MCF 10A (cell line): ENCODE results near the gene CEP170. TPM values are rescaled to one million over a fixed set of nuclear protein-coding genes. Genes with fewer than 3 reads are reported as not detected.

Experiments used
- BruUV-seq: library from RNA; stranded (reverse); fragments of 400-500 nt; replicated peaks from 2 replicates; lab custom pipeline; 2021; lab: Mats Ljungman, UMichigan
- CTCF ChIA-PET: fragments of 300-600 bp; sonication (Branson Sonifier 250); formaldehyde crosslinking; extraction: SDS; loops from one replicate; lab custom pipeline; 2021; ENCODE audit warnings: antibody characterized with exemption, inconsistent platforms; lab: Yijun Ruan, JAX
- POLR2A ChIA-PET: fragments of 300-600, 350-650 bp; sonication (Branson Sonifier 250); formaldehyde crosslinking; extraction: SDS; loops from one replicate; lab custom pipeline; 2020; ENCODE audit warnings: antibody characterized with exemption, inconsistent platforms; lab: Yijun Ruan, JAX
- DNase-seq: peaks from one replicate; pipeline ENCODE4 v3.0.0-alpha.2; 2018; ENCODE audit not compliant: unreplicated experiment
- H3K27ac Mint-ChIP-seq: one replicate; pipeline ENCODE4 v1.8.0; 2022; ENCODE audit warnings: mild to moderate bottlenecking, low read depth, mixed read lengths; ENCODE audit not compliant: unreplicated experiment
- H3K27me3 Mint-ChIP-seq: one replicate; pipeline ENCODE4 v1.8.0; 2022; ENCODE audit warnings: mixed read lengths; ENCODE audit not compliant: insufficient read depth, unreplicated experiment
- H3K36me3 Mint-ChIP-seq: one replicate; pipeline ENCODE4 v1.8.0; 2022; ENCODE audit warnings: mild to moderate bottlenecking, moderate library complexity, mixed read lengths; ENCODE audit not compliant: insufficient read depth, unreplicated experiment
- H3K4me1 Mint-ChIP-seq: one replicate; pipeline ENCODE4 v1.8.0; 2022; ENCODE audit warnings: mixed read lengths; ENCODE audit not compliant: insufficient read depth, unreplicated experiment
- H3K4me3 Mint-ChIP-seq: one replicate; pipeline ENCODE4 v1.8.0; 2022; ENCODE audit warnings: mild to moderate bottlenecking, moderate library complexity, mixed read lengths; ENCODE audit not compliant: unreplicated experiment
- H3K9me3 Mint-ChIP-seq: one replicate; pipeline ENCODE4 v1.8.0; 2022; ENCODE audit warnings: mixed read lengths; ENCODE audit not compliant: unreplicated experiment
- CTCF ChIP-seq: fragments of 200-600 bp; IDR thresholded peaks from one replicate; pipeline ENCODE4 v1.8.0; 2022; ENCODE audit warnings: antibody characterized with exemption, mild to moderate bottlenecking; ENCODE audit not compliant: unreplicated experiment
- intact Hi-C: fragments of 100-400 bp; cut with micrococcal nuclease; formaldehyde crosslinking; loops from 2 replicates; pipeline ENCODE4 v1.14.1; 2022
- total RNA-seq: library from RNA; stranded (reverse); gene quantifications from 2 replicates; pipeline ENCODE4 v1.2.3, GENCODE V29; 2022

Gene CEP170
- total RNA-seq, 1 experiment from 2014 or later, result 182 TPM

GRCh38 chr1:243267471-243267880 is 12.4 kb upstream of the CEP170 start:
- Mint-ChIP-seq H3K4me3 (peak overlapping the region; percentile 23), H3K4me1 (peaks cover 34% of the 10 kb centered on the region), H3K27ac (peak overlapping the region; percentile 50), H3K36me3 (peaks cover 34% of the 10 kb centered on the region), H3K9me3 (no peaks in the 10 kb centered on the region), H3K27me3 (no peaks in the 10 kb centered on the region)
- no peak for TF ChIP-seq CTCF
- CTCF ChIA-PET, result interaction anchor here (1.0 to 3.9 kb wide), 2 partner anchors 8 to 11 kb away, joined by 3 to 16 read pairs; partner anchors contain the start of gene SDCCAG8
- DNase-seq, result peak; percentile 87
- intact Hi-C loops, result no loop called here
- no TSS peak for BruUV-seq
- POLR2A ChIA-PET, result interaction anchor here (0.6 to 9.4 kb wide), 7 partner anchors 11 to 376 kb away, joined by 3 to 161 read pairs (median 7); partner anchors contain the start of genes CEP170 and SDCCAG8

- no peak overlapping the region for H3K4me3 Mint-ChIP-seq
- TF ChIP-seq CTCF, result no peak
Measured at GRCh38 chr1:243266231-243266630, 11.2 kb upstream of the CEP170 start.

GRCh38 chr1:243264717-243265116 is 9.6 kb upstream of the CEP170 start:
- no peaks in the 10 kb centered on the region for H3K27me3 Mint-ChIP-seq
- peak overlapping the region; percentile 60 for H3K27ac Mint-ChIP-seq
- intact Hi-C loops, result no loop called here
- ChIA-PET CTCF (interaction anchor here (0.5 to 3.9 kb wide), 4 partner anchors 8 to 30 kb away, joined by 3 to 16 read pairs (median 4); partner anchors contain the start of gene SDCCAG8), POLR2A (interaction anchor here (9.4 kb wide), 1 partner anchor 9 kb away, joined by 161 read pairs; the partner anchor contains the start of genes CEP170 and SDCCAG8)
- DNase-seq, result peak; percentile 62
- peaks cover 27% of the 10 kb centered on the region for H3K36me3 Mint-ChIP-seq
- no peak overlapping the region for H3K4me3 Mint-ChIP-seq
- no peaks in the 10 kb centered on the region for H3K9me3 Mint-ChIP-seq
- H3K4me1 Mint-ChIP-seq, result peaks cover 44% of the 10 kb centered on the region
- BruUV-seq, result no TSS peak
- no peak for TF ChIP-seq CTCF

More at GRCh38 chr1:243266231-243266630, 11.2 kb upstream of the CEP170 start:
- BruUV-seq, result no TSS peak
- Mint-ChIP-seq H3K9me3 (no peaks in the 10 kb centered on the region), H3K4me1 (peaks cover 35% of the 10 kb centered on the region), H3K27me3 (no peaks in the 10 kb centered on the region), H3K36me3 (peaks cover 34% of the 10 kb centered on the region), H3K27ac (no peak overlapping the region)
- ChIA-PET POLR2A (interaction anchor here (0.7 to 9.4 kb wide), 3 partner anchors 10 to 745 kb away, joined by 3 to 161 read pairs (median 5); partner anchors contain the start of genes CEP170 and SDCCAG8), CTCF (interaction anchor here (0.6 to 3.9 kb wide), 6 partner anchors 10 to 1655 kb away, joined by 3 to 16 read pairs (median 3); partner anchors contain the start of gene SDCCAG8)
- DNase-seq, result no peak
- intact Hi-C loops, result no loop called here

GRCh38 chr1:243261390-243261789 is 6.3 kb upstream of the CEP170 start:
- Mint-ChIP-seq H3K36me3 (peaks cover 21% of the 10 kb centered on the region), H3K27ac (no peak overlapping the region), H3K9me3 (no peaks in the 10 kb centered on the region), H3K27me3 (no peaks in the 10 kb centered on the region), H3K4me3 (no peak overlapping the region), H3K4me1 (peaks cover 27% of the 10 kb centered on the region)
- no peak for TF ChIP-seq CTCF
- intact Hi-C loops, result no loop called here
- no TSS peak for BruUV-seq
- ChIA-PET POLR2A (no interaction called here), CTCF (no interaction called here)
- no peak for DNase-seq
